H1 (cell line): ENCODE data around the gene CAPN3. TPM values are rescaled to one million over a fixed set of nuclear protein-coding genes. Genes with fewer than 3 reads are reported as not detected.

Experiments
- CTCF ChIA-PET: fragments of 300-600 bp; sonication (Branson Sonifier 250); formaldehyde crosslinking; loops from one replicate; lab custom pipeline; 2021; ENCODE audit not compliant: partially characterized antibody; lab: Charles Lee
- POLR2A ChIA-PET: fragments of 300-600 bp; sonication (Branson Sonifier 250); formaldehyde crosslinking; loops from one replicate; lab custom pipeline; 2021; ENCODE audit warnings: inconsistent platforms; ENCODE audit not compliant: partially characterized antibody; lab: Charles Lee
- DNase-seq, 2 experiments: peaks; one replicate each; pipeline versions ENCODE4 v3.0.0 to v3.0.0-alpha.2; 2010 to 2022; ENCODE audit warnings: low spot score in 2 of 2, low read depth in 1 of 2, mixed read lengths in 1 of 2
- FAIRE-seq: peaks from 2 replicates; lab custom pipeline; 2011; peaks lifted over from hg19 to GRCh38; lab: Jason Lieb, UNC
- H2AFZ ChIP-seq: 2 replicates; pipeline ENCODE4 v1.8.1; 2012; ENCODE audit warnings: low read length, inconsistent platforms
- H2AK5ac ChIP-seq: 2 replicates; pipeline ENCODE4 v1.6.1; 2013; ENCODE audit warnings: low read depth, low read length
- H2BK120ac ChIP-seq: replicated peaks from 2 replicates; pipeline ENCODE3; 2013; ENCODE audit warnings: low read depth, low read length, inconsistent platforms
- H2BK12ac ChIP-seq: 2 replicates; pipeline ENCODE4 v1.6.1; 2013; ENCODE audit warnings: low read depth, low read length
- H2BK15ac ChIP-seq: 2 replicates; pipeline ENCODE4 v1.6.1; 2013; ENCODE audit warnings: low read length
- H2BK20ac ChIP-seq: 2 replicates; pipeline ENCODE4 v1.6.1; 2013; ENCODE audit warnings: low read length
- H2BK5ac ChIP-seq: 2 replicates; pipeline ENCODE4 v1.6.1; 2013; ENCODE audit warnings: low read depth, low read length
- H3K14ac ChIP-seq: 2 replicates; pipeline ENCODE4 v1.6.1; 2013; ENCODE audit warnings: inconsistent platforms; ENCODE audit not compliant: insufficient read length
- H3K18ac ChIP-seq: 2 replicates; pipeline ENCODE4 v1.6.1; 2013; ENCODE audit warnings: low read length; ENCODE audit errors: extremely low read depth
- H3K23ac ChIP-seq: 2 replicates; pipeline ENCODE4 v1.6.1; 2013; ENCODE audit warnings: inconsistent platforms; ENCODE audit not compliant: insufficient read length
- H3K23me2 ChIP-seq: 2 replicates; pipeline ENCODE4 v1.6.1; 2013; ENCODE audit warnings: low read depth, low read length
- H3K27ac ChIP-seq: 2 replicates; pipeline ENCODE4 v1.6.1; 2011; ENCODE audit warnings: low read depth, low read length, inconsistent platforms
- H3K27me3 ChIP-seq, 4 experiments: replicated peaks in 1 of 4; 1 replicate in 1 of 4; 2 replicates in 3 of 4; pipeline versions ENCODE4 v1.6.1 to v1.8.1; 2011 to 2013; ENCODE audit warnings: low read length in 3 of 4, mild to moderate bottlenecking in 3 of 4, inconsistent platforms in 2 of 4, mixed read lengths in 2 of 4, moderate library complexity in 1 of 4; ENCODE audit not compliant: control insufficient read depth in 3 of 4, insufficient read depth in 3 of 4; ENCODE audit errors: extremely low read depth in 1 of 4
- H3K36me3 ChIP-seq, 4 experiments: 2 replicates each; pipeline versions ENCODE4 v1.6.1 to v1.8.1; 2011 to 2013; ENCODE audit warnings: mild to moderate bottlenecking in 4 of 4, low read length in 3 of 4, moderate library complexity in 2 of 4, control low read depth in 1 of 4, inconsistent platforms in 1 of 4; ENCODE audit not compliant: insufficient read depth in 4 of 4, control insufficient read depth in 2 of 4
- H3K4ac ChIP-seq: replicated peaks from 2 replicates; pipeline ENCODE3; 2013; ENCODE audit warnings: low read length, low read depth, mixed read lengths, inconsistent platforms; ENCODE audit not compliant: insufficient read length
- H3K4me1 ChIP-seq, 4 experiments: replicated peaks in 1 of 4; 1 replicate in 1 of 4; 2 replicates in 3 of 4; pipeline versions ENCODE4 v1.6.1 to v1.8.1; 2011 to 2013; ENCODE audit warnings: low read length in 3 of 4, inconsistent platforms in 2 of 4, mixed read lengths in 1 of 4; ENCODE audit not compliant: insufficient read depth in 4 of 4, control insufficient read depth in 3 of 4
- H3K4me2 ChIP-seq, 2 experiments: 2 replicates each; pipeline versions ENCODE4 v1.6.1 to v1.8.1; 2011 to 2013; ENCODE audit warnings: low read depth in 2 of 2, low read length in 2 of 2, control low read depth in 1 of 2, inconsistent platforms in 1 of 2, mild to moderate bottlenecking in 1 of 2; ENCODE audit not compliant: insufficient read depth in 1 of 2
- H3K4me3 ChIP-seq, 4 experiments: fragments of 200-600, 300-600 bp in 1 of 4; sonication (generic), shearing (Covaris generic), sonication (Bioruptor Twin) in 1 of 4; 2 replicates each; pipeline versions ENCODE4 v1.5.1 to v1.8.1; 2011 to 2016; ENCODE audit warnings: low read length in 4 of 4, low read depth in 3 of 4, control low read depth in 2 of 4, inconsistent platforms in 2 of 4, mild to moderate bottlenecking in 2 of 4, mixed read lengths in 1 of 4, moderate library complexity in 1 of 4; ENCODE audit not compliant: insufficient read depth in 2 of 4; ENCODE audit errors: extremely low read depth in 1 of 4
- H3K56ac ChIP-seq: replicated peaks from 2 replicates; pipeline ENCODE3; 2013; ENCODE audit warnings: low read depth, mild to moderate bottlenecking, mixed read lengths, low read length, inconsistent platforms; ENCODE audit not compliant: insufficient read length
- H3K79me1 ChIP-seq: 2 replicates; pipeline ENCODE4 v1.6.1; 2013; ENCODE audit warnings: low read depth, low read length, control low read depth
- H3K79me2 ChIP-seq, 2 experiments: 2 replicates each; pipeline versions ENCODE4 v1.6.1 to v1.8.1; 2012 to 2013; ENCODE audit warnings: low read length in 2 of 2, mild to moderate bottlenecking in 2 of 2, inconsistent platforms in 1 of 2; ENCODE audit not compliant: insufficient read depth in 2 of 2, control insufficient read depth in 1 of 2
- H3K9ac ChIP-seq, 4 experiments: replicated peaks in 1 of 4; 1 replicate in 1 of 4; 2 replicates in 3 of 4; pipeline versions ENCODE4 v1.6.1 to v1.8.1; 2011 to 2013; ENCODE audit warnings: low read depth in 3 of 4, low read length in 3 of 4, control low read depth in 2 of 4, mild to moderate bottlenecking in 2 of 4, moderate library complexity in 2 of 4, inconsistent platforms in 1 of 4; ENCODE audit errors: extremely low read depth in 1 of 4
- H3K9me3 ChIP-seq, 2 experiments: 2 replicates each; pipeline versions ENCODE4 v1.6.1 to v1.8.1; 2012 to 2013; ENCODE audit warnings: mild to moderate bottlenecking in 2 of 2, moderate library complexity in 2 of 2, control low read depth in 1 of 2, inconsistent platforms in 1 of 2, low read depth in 1 of 2, low read length in 1 of 2, mixed read lengths in 1 of 2; ENCODE audit not compliant: insufficient read depth in 2 of 2
- H4K20me1 ChIP-seq, 2 experiments: replicated peaks in 1 of 2; 2 replicates each; pipeline versions ENCODE3 to v1.8.1; 2011 to 2013; ENCODE audit warnings: inconsistent platforms in 2 of 2, low read length in 2 of 2, mild to moderate bottlenecking in 1 of 2; ENCODE audit not compliant: insufficient read depth in 2 of 2, control insufficient read depth in 1 of 2
- H4K5ac ChIP-seq: 2 replicates; pipeline ENCODE4 v1.6.1; 2013; ENCODE audit warnings: low read length, low read depth, mixed read lengths, inconsistent platforms; ENCODE audit not compliant: insufficient read length
- H4K8ac ChIP-seq: 2 replicates; pipeline ENCODE4 v1.8.0; 2013; ENCODE audit warnings: mild to moderate bottlenecking, moderate library complexity, low read length, inconsistent platforms; ENCODE audit not compliant: insufficient read depth; ENCODE audit errors: extremely low read depth
- H4K91ac ChIP-seq: replicated peaks from 2 replicates; pipeline ENCODE3; 2013; ENCODE audit warnings: low read length, mixed read lengths, inconsistent platforms; ENCODE audit not compliant: insufficient read length
- BCL11A ChIP-seq, 2 experiments: IDR thresholded peaks; one replicate each; pipeline ENCODE4 v1.6.1; 2011; ENCODE audit warnings: low read depth in 2 of 2, low read length in 2 of 2, mild to moderate bottlenecking in 2 of 2
- CBX5 ChIP-seq: fragments of 300-800, 300-1000 bp; sonication (generic); IDR thresholded peaks from 2 replicates; pipeline ENCODE4 v1.7.1; 2016; ENCODE audit warnings: antibody characterized with exemption, low read length, low read depth
- CHD2 ChIP-seq: IDR thresholded peaks from 2 replicates; pipeline ENCODE4 v1.6.1; 2012; ENCODE audit warnings: low read length, improper control_type of control experiment
- EP300 ChIP-seq, 2 experiments: IDR thresholded peaks; 1 replicate in 1 of 2; 2 replicates in 1 of 2; pipeline ENCODE4 v1.6.1; 2011 to 2012; ENCODE audit warnings: low read depth in 2 of 2, low read length in 2 of 2, mild to moderate bottlenecking in 2 of 2, borderline replicate concordance in 1 of 2, inconsistent platforms in 1 of 2, moderate library complexity in 1 of 2
- FOSL1 ChIP-seq: IDR thresholded peaks from 2 replicates; pipeline ENCODE4 v1.6.1; 2011; ENCODE audit warnings: mild to moderate bottlenecking, low read depth, low read length, moderate library complexity; ENCODE audit not compliant: insufficient read depth
- GABPA ChIP-seq: IDR thresholded peaks from 2 replicates; pipeline ENCODE4 v1.6.1; 2011; ENCODE audit warnings: mild to moderate bottlenecking, low read length, moderate library complexity, borderline replicate concordance; ENCODE audit not compliant: insufficient read depth
- GTF2F1 ChIP-seq: IDR thresholded peaks from 2 replicates; pipeline ENCODE4 v1.6.1; 2012; ENCODE audit warnings: low read depth, low read length, improper control_type of control experiment, borderline replicate concordance
- HDAC6 ChIP-seq: IDR thresholded peaks from one replicate; pipeline ENCODE4 v1.7.1; 2012; ENCODE audit warnings: low read depth, mild to moderate bottlenecking, inconsistent platforms, low read length, moderate library complexity
- KDM4A ChIP-seq: IDR thresholded peaks from one replicate; pipeline ENCODE4 v1.7.1; 2012; ENCODE audit warnings: low read depth, mild to moderate bottlenecking, moderate library complexity, low read length, inconsistent platforms; ENCODE audit not compliant: severe bottlenecking
- KDM5A ChIP-seq: fragments of 200-600 bp; IDR thresholded peaks from 2 replicates; pipeline ENCODE4 v1.7.1; 2012; ENCODE audit warnings: mild to moderate bottlenecking, low read length, inconsistent platforms, mixed read lengths
- SIRT6 ChIP-seq: IDR thresholded peaks from one replicate; pipeline ENCODE4 v1.7.1; 2012; ENCODE audit warnings: low read length, inconsistent platforms
- SRF ChIP-seq: IDR thresholded peaks from 2 replicates; pipeline ENCODE4 v1.6.1; 2011; ENCODE audit warnings: mild to moderate bottlenecking, low read depth, low read length, moderate library complexity
- USF2 ChIP-seq: IDR thresholded peaks from 2 replicates; pipeline ENCODE4 v1.6.1; 2011; ENCODE audit warnings: low read length, improper control_type of control experiment
- WGBS, 2 experiments: shearing (Covaris generic) in 1 of 2; methylation state at CpG; one replicate each; pipeline versions ENCODE4 v1.1.6 to v1.1.7; 2013 to 2015; ENCODE audit warnings: low lambda C conversion rate in 2 of 2, mixed read lengths in 2 of 2, inconsistent platforms in 1 of 2, low coverage in 1 of 2, missing lambda C conversion rate in 1 of 2; ENCODE audit not compliant: insufficient replicate concordance in 2 of 2, insufficient coverage in 1 of 2, insufficient read length in 1 of 2; ENCODE audit errors: extremely low coverage in 1 of 2, missing lambda C conversion rate in 1 of 2; 5-methylcytosine and 5-hydroxymethylcytosine counted together
- polyA plus RNA-seq, 7 experiments: library from polyadenylated mRNA; depleted of rRNA in 3 of 7; stranded (reverse) in 5 of 7; unstranded in 2 of 7; fragments of >200 nt in 5 of 7; fragments of 200-250 nt in 2 of 7; gene quantifications; 1 replicate in 5 of 7; 2 replicates in 1 of 7; 4 replicates in 1 of 7; pipeline versions ENCODE4 v1.2.1 to v1.2.3, GENCODE V29; 2011 to 2013; ENCODE audit warnings: missing spikeins in 2 of 7, mixed read lengths in 2 of 7
- total RNA-seq: library from RNA; stranded (reverse); fragmentation: NEBNext Ultra II Directional; extraction: Animal tissue kit (Norgen Biotek cat#: 25700); gene quantifications from 2 replicates; pipeline ENCODE4 v1.2.1, GENCODE V29; 2021

Gene CAPN3
- total and polyA plus RNA-seq, 2 of the 8 experiments (the other 6 are each of a cell fraction or from before 2014, with no cell fraction given) = 0.80 to 2.1 TPM

GRCh38 chr15:42368096-42368495 is 8.8 kb downstream of the CAPN3 start:
- H2BK20ac ChIP-seq = no peak overlapping the region
- H3K23me2 ChIP-seq = no peaks in the 10 kb centered on the region
- no peak overlapping the region for H2BK120ac ChIP-seq
- DNase-seq = no peak
- no peaks in the 10 kb centered on the region for H3K79me1 ChIP-seq
- no peak for FAIRE-seq
- ChIA-PET POLR2A (interaction anchor here (0.8 to 1.1 kb wide), 2 partner anchors 9 to 95 kb away, joined by 3 read pairs; partner anchors contain the start of genes CAPN3, GANC and TMEM87A), CTCF (interaction anchor here (1.1 to 2.2 kb wide), 3 partner anchors 9 to 17 kb away, joined by 3 to 15 read pairs (median 8); no protein-coding TSS in a partner anchor)
- H3K36me3 ChIP-seq = no peaks in the 10 kb centered on the region
- 80% methylated on average over 3 of the region's 3 CpGs; no CpG with 5 or more reads in 1 of the 2 experiments for WGBS, 2 experiments
- no peak overlapping the region for H3K18ac ChIP-seq
- H3K14ac ChIP-seq = no peak overlapping the region
- H3K9me3 ChIP-seq = peaks cover 2 to 4% of the 10 kb centered on the region in 2 experiments; a peak in 3 of 4 replicates
- no peak overlapping the region for H3K4ac ChIP-seq
- no peak overlapping the region for H3K23ac ChIP-seq
- H2AK5ac ChIP-seq = no peak overlapping the region
- H2BK15ac ChIP-seq = no peak overlapping the region
- H3K9ac ChIP-seq = no peak overlapping the region
- no peak overlapping the region for H4K8ac ChIP-seq
- H2BK5ac ChIP-seq = no peak overlapping the region
- no peaks in the 10 kb centered on the region for H3K79me2 ChIP-seq
- no peak overlapping the region for H3K4me2 ChIP-seq
- H4K20me1 ChIP-seq = no peaks in the 10 kb centered on the region
- H4K5ac ChIP-seq = no peak overlapping the region
- H3K27ac ChIP-seq = no peak overlapping the region
- H3K56ac ChIP-seq = no peak overlapping the region
- no peak overlapping the region for H3K4me3 ChIP-seq
- H3K4me1 ChIP-seq = peaks cover 0 to 10% (median 5%) of the 10 kb centered on the region in 4 experiments; a peak in 5 of 7 replicates
- H2BK12ac ChIP-seq = no peak overlapping the region
- H3K27me3 ChIP-seq = no peaks in the 10 kb centered on the region; a peak in 3 of 7 replicates
- no peak overlapping the region for H2AFZ ChIP-seq
- H4K91ac ChIP-seq = no peak overlapping the region
- no peak for TF ChIP-seq FOSL1
- no peak for TF ChIP-seq KDM4A
- no peak for TF ChIP-seq HDAC6
- TF ChIP-seq SRF = no peak
- TF ChIP-seq BCL11A (IDR thresholded peaks at IDR 0.05; ENCODE audit: low read depth in 2 of 2, low read length in 2 of 2) = no peak
- TF ChIP-seq CHD2 = no peak
- TF ChIP-seq CBX5 = no peak
- TF ChIP-seq KDM5A = no peak
- no peak for TF ChIP-seq GABPA
- no peak for TF ChIP-seq SIRT6
- no peak for TF ChIP-seq USF2
- TF ChIP-seq EP300 (IDR thresholded peaks at IDR 0.05; ENCODE audit: borderline replicate concordance in 1 of 2, low read depth in 2 of 2, low read length in 2 of 2) = no peak
- TF ChIP-seq GTF2F1 = no peak
